ENCODE data around the gene TTC21A. TPM values are rescaled to one million over a fixed set of nuclear protein-coding genes. Genes with fewer than 3 reads are reported as not detected.

The TTC21A gene
- total and polyA plus RNA-seq, 2 donors from 2014 or later = 4.8 to 14.1 TPM

- Histone ChIP-seq H3K9me3 (ENCODE audit: control insufficient read depth in 2 of 3, insufficient read depth in 1 of 3, low read length in 3 of 3) (no peaks in the 10 kb centered on the region), H3K27ac (ENCODE audit: low read depth in 2 of 2, low read length in 2 of 2) (no peak overlapping the region), H3K9ac (ENCODE audit: low read length in 3 of 3) (no peak overlapping the region), H3K27me3 (ENCODE audit: control insufficient read depth, insufficient read depth, low read length) (no peaks in the 10 kb centered on the region), H3K36me3 (ENCODE audit: control insufficient read depth in 2 of 3, insufficient read depth in 3 of 3, low read length in 3 of 3) (peaks cover 9 to 39% (median 19%) of the 10 kb centered on the region in 3 donors), H3K4me1 (ENCODE audit: control insufficient read depth in 2 of 3, insufficient read depth in 2 of 3, low read depth in 1 of 3, low read length in 3 of 3) (no peaks in the 10 kb centered on the region), H3K4me3 (ENCODE audit: low read length in 3 of 3) (no peak overlapping the region)
- FAIRE-seq (no peak), DNase-seq (no peak)
- intact Hi-C loops (cut with DNase I) = no loop called here
- TF ChIP-seq CTCF (IDR thresholded peaks at IDR 0.05; ENCODE audit: borderline replicate concordance, extremely low read depth, insufficient read depth) = no peak
These were observed 38.9 kb upstream of the TTC21A start for GRCh38 chr3:39068556-39068955.

- Histone ChIP-seq H3K4me3 (ENCODE audit: low read length in 3 of 3) (no peak overlapping the region), H3K4me1 (ENCODE audit: control insufficient read depth in 2 of 3, insufficient read depth in 2 of 3, low read depth in 1 of 3, low read length in 3 of 3) (no peaks in the 10 kb centered on the region), H3K9me3 (ENCODE audit: control insufficient read depth in 2 of 3, insufficient read depth in 1 of 3, low read length in 3 of 3) (no peaks in the 10 kb centered on the region), H3K36me3 (ENCODE audit: control insufficient read depth in 2 of 3, insufficient read depth in 3 of 3, low read length in 3 of 3) (peaks cover 13 to 54% (median 28%) of the 10 kb centered on the region in 3 donors), H3K27ac (ENCODE audit: low read depth in 2 of 2, low read length in 2 of 2) (no peak overlapping the region), H3K27me3 (ENCODE audit: control insufficient read depth, insufficient read depth, low read length) (no peaks in the 10 kb centered on the region), H3K9ac (ENCODE audit: low read length in 3 of 3) (no peak overlapping the region)
- FAIRE-seq = no peak
- DNase-seq = no peak
- intact Hi-C loops (cut with DNase I) = no loop called here
- TF ChIP-seq CTCF (IDR thresholded peaks at IDR 0.05; ENCODE audit: borderline replicate concordance, extremely low read depth, insufficient read depth) = no peak
These were observed 31.6 kb upstream of the TTC21A start for GRCh38 chr3:39075910-39076309.

DNA sequence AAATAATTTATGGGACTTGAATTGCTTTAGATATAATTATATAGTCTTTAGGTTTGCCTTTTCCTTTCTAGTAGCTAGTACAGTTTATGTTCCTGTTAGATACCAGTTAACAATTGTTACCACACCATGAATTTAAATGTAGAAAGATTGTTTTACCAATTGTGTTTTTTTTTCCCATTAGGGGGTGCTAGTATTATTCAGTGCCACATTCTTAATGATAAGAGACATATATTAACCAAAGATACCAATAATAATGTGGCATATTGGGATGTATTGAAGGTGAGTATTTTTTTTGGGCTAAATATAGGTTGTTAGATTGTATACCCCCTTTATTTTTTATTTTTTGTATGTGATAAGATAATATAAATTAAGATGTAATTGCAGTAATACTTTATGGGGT lies 27.9 kb upstream of the TTC21A start:
- no peak for DNase-seq
- Histone ChIP-seq H3K27me3 (ENCODE audit: control insufficient read depth, insufficient read depth, low read length) (no peaks in the 10 kb centered on the region), H3K4me1 (ENCODE audit: control insufficient read depth in 2 of 3, insufficient read depth in 2 of 3, low read depth in 1 of 3, low read length in 3 of 3) (no peaks in the 10 kb centered on the region), H3K9me3 (ENCODE audit: control insufficient read depth in 2 of 3, insufficient read depth in 1 of 3, low read length in 3 of 3) (no peaks in the 10 kb centered on the region), H3K36me3 (ENCODE audit: control insufficient read depth in 2 of 3, insufficient read depth in 3 of 3, low read length in 3 of 3) (peaks cover 10 to 31% (median 21%) of the 10 kb centered on the region in 3 donors), H3K9ac (ENCODE audit: low read length in 3 of 3) (no peak overlapping the region), H3K27ac (ENCODE audit: low read depth in 2 of 2, low read length in 2 of 2) (no peak overlapping the region), H3K4me3 (ENCODE audit: low read length in 3 of 3) (no peak overlapping the region)
- no peak for TF ChIP-seq CTCF (IDR thresholded peaks at IDR 0.05; ENCODE audit: borderline replicate concordance, extremely low read depth, insufficient read depth)
- FAIRE-seq = no peak
- intact Hi-C loops (cut with DNase I) = no loop called here

DNA sequence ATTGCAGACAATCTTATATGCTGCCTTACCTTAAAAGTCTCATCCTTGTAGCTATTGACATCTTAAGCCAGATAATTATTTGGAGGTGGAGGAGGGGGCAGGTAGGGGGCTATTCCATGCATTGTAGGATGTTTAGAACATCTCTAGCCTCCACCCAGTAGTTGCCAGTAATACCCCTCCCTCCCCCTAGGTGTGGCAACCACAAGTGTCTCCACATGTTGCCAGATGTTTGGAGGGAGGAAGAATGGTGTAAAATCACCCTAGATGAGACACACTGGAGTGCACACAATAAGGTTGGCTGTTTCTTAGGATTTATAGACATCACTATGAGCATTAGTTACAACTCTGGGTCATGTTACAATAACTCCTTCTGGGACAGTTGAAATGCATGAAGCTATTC lies 27.5 kb upstream of the TTC21A start:
- no peak for DNase-seq
- no peak for TF ChIP-seq CTCF (IDR thresholded peaks at IDR 0.05; ENCODE audit: borderline replicate concordance, extremely low read depth, insufficient read depth)
- no peak overlapping the region for H3K4me3 ChIP-seq (ENCODE audit: low read length in 3 of 3)
- H3K27ac ChIP-seq (ENCODE audit: low read depth in 2 of 2, low read length in 2 of 2) = no peak overlapping the region
- H3K27me3 ChIP-seq (ENCODE audit: control insufficient read depth, insufficient read depth, low read length) = no peaks in the 10 kb centered on the region
- intact Hi-C loops (cut with DNase I) = no loop called here
- no peaks in the 10 kb centered on the region for H3K9me3 ChIP-seq (ENCODE audit: control insufficient read depth in 2 of 3, insufficient read depth in 1 of 3, low read length in 3 of 3)
- no peak overlapping the region for H3K9ac ChIP-seq (ENCODE audit: low read length in 3 of 3)
- no peak for FAIRE-seq
- H3K4me1 ChIP-seq (ENCODE audit: control insufficient read depth in 2 of 3, insufficient read depth in 2 of 3, low read depth in 1 of 3, low read length in 3 of 3) = no peaks in the 10 kb centered on the region
- peaks cover 10 to 29% (median 19%) of the 10 kb centered on the region in 3 donors for H3K36me3 ChIP-seq (ENCODE audit: control insufficient read depth in 2 of 3, insufficient read depth in 3 of 3, low read length in 3 of 3)

Measured in kidney (tissue), 14 donors.